ENCODE results near the gene MEGF6.

The MEGF6 gene

DNA sequence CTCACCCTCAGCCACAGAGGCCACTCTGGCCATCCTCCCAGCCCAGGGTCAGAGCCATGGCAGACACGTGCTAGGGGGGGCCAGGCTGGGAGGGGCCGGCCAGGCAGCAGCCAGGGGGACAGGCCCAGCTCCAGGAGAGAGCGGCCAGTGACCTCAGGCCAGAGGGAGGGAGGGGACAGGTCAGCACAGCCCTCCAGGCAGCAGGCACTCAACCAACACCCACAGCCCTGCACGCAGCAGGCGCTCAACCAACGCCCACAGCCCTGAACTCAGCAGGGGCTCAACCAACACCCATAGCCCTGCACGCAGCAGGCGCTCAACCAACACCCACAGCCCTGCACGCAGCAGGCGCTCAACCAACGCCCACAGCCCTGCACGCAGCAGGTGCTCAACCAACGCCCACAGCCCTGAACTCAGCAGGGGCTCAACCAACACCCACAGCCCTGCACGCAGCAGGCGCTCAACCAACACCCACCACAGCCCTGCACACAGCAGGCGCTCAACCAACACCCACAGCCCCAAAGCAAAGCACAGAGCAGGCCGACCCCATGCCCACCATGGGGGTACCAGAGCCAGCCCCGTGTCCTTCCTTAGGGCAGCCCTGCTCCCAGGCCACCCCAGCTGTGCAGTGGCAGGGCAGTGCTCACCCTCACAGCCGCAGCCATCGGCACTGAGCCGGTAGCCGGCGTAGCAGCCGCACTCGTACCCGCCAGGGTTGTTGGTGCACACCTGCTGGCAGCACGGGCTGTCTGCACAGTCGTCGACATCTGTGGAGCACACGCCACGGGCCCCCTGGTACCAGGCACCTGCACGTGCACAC, 101.0 kb downstream of the MEGF6 start:
- no peak for DNase-seq (ENCODE audit: extremely low read depth in 1 of 2, low read depth in 1 of 2)

DNA sequence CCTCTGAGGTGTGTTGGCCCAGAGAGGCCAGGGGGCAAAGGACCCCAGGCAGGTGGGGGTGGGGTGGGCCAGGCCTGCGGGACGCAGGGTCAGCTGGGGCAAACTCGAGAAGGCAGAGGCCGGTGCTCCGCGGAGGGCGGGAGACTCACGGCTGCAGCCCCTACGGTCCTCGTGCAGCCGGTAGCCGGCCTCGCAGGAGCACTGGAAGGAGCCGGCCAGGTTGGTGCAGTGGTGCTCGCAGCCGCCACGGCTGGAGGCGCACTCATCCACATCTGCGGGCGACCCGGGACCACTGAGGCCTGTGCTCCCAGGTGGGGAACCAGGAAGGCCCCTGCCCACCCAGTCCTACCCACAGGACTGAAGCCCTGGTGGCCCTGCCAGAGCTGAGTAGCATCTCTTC, 101.6 kb downstream of the MEGF6 start:
- no peak for DNase-seq (ENCODE audit: extremely low read depth in 1 of 2, low read depth in 1 of 2)

DNA sequence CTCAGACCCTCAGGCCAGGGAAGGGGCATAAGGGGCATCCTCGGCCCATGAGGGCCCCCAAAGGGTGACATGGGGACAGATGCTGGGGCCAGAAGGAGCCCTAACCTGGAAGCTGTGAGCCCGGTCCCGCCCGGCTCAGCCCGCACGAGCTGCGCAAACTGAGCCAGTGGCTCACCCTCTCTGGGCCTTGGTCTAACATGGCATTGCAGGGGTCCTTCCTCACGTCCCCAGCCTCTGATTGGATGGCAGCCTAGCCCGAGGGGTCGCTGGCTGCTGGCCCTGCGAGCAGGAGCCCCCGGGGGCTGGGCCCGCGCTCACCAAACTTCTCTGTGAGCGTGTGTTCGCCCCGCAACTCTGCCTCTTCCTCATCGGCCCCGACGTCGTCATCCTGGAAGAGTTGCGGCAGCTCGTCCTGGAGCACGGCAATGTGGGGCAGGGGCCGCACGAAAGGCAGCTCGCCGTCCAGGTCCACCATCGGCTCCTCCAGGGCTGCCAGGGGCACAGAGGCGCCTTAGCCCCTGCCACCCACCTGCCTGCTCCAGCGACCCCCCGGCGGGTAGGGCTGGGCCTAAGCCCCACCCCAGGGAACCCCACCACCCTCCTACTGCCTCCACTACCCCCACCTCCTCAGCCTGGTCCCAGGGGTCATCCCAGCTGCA, 102.4 kb downstream of the MEGF6 start:
- no peak for DNase-seq (ENCODE audit: extremely low read depth in 1 of 2, low read depth in 1 of 2)

DNA sequence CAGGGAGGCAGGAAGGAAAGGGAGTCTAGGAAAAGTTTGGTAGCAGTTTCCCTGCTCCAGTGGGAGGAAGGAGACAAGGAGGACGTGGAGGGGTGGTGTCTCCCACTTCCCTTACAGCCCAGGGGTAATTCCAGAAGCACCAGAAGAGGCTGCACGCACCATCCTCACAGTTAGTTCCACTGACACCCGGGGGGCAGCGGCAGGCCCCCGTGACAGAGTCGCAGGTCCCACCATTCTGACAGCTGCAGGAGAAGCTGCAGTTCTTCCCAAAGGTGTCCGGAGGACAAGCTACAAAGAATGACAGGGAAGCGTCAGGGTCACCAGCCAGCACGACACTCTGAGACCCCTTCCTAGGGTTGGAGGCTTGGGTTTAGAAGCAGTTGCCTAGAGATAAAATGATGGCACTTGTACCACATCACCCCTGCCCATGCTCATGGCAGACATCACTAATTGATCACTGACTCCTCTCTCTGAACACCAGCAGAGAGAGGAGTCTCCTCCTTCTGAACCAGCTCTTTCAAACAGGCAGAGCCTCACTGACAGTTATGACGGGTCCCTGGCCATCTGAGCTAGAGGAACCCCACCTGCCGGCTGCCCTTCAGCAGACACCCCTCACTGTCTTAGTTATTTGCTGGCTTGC, 103.6 kb downstream of the MEGF6 start:
- DNase-seq (ENCODE audit: extremely low read depth in 1 of 2, low read depth in 1 of 2): no peak

DNA sequence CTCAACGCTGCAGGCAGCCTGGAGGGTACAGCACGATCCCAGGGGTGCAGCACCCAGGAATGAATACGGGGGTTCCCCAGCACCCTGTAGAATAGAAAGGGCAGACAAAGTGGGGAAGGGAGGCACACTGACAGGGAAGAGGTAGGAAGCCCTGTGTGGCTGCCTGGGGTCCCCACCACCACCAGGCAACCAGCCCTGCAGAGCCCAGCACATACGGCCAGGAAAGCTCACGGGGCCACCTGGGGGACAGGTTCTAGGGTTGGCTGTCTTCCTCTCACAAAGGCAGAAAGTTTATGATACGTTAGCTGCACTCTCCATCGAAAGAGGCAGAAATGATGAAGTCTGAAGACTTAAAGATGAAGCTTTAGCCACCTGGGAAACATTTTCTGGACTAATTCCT, 104.4 kb downstream of the MEGF6 start:
- DNase-seq (ENCODE audit: extremely low read depth in 1 of 2, low read depth in 1 of 2): no peak

DNA sequence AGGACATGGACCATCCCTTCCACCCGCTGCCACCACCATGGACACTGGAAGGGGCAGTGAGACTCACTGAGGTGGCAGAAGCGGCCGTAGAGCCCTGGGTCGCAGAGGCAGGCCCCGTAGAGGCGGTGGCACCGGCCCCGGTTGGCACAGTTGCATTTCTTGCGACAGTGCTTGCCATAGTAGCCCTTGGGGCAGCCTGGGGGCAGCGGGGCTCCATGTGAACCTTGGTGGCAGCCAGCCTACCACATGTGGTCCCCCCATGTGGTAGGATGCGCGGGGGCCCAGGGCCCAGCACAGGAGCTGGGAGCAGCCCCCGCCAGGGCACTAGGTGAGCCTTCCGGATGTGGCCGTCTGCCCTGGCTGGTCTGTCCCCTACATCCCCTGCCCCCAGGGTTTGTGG, 105.3 kb downstream of the MEGF6 start:
- DNase-seq (ENCODE audit: extremely low read depth in 1 of 2, low read depth in 1 of 2): no peak

DNA sequence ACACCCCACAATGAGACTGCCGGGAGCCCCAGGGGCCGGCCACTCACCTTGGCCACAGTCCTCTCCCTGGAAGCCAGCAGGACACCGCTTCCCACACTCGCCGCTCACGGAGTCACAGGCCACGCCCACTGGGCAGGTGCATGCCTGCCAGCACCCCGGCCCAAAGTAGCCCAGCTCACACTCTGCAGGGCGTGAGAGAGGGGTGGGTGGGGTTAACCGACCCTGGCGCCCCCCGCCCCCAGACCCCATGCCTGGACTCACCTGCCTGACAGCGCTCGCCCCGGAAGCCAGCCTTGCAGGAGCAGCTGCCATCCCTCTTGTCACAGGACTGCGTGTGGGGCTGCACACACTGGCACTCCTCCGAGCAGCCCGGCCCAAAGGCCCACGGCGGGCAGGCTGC, 106.1 kb downstream of the MEGF6 start:
- DNase-seq (ENCODE audit: extremely low read depth in 1 of 2, low read depth in 1 of 2): no peak

DNA sequence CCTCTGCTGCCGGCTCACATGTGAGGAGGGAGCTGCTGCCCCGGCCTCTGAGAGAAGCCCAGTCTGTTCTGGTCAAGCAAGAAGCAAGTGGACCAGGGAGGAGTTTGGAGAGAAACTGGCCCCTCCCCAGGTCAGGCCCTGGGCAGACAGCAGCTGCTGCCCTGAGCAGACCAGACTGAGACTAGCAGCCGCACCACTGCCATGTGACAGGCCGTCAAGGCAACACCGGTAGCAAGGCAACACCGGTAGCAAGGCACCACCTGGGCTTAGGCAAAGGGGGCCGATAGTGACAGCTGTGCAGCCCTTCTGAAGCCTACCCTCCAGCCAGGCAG, 106.5 kb downstream of the MEGF6 start:
- DNase-seq (ENCODE audit: extremely low read depth in 1 of 2, low read depth in 1 of 2): no peak

DNA sequence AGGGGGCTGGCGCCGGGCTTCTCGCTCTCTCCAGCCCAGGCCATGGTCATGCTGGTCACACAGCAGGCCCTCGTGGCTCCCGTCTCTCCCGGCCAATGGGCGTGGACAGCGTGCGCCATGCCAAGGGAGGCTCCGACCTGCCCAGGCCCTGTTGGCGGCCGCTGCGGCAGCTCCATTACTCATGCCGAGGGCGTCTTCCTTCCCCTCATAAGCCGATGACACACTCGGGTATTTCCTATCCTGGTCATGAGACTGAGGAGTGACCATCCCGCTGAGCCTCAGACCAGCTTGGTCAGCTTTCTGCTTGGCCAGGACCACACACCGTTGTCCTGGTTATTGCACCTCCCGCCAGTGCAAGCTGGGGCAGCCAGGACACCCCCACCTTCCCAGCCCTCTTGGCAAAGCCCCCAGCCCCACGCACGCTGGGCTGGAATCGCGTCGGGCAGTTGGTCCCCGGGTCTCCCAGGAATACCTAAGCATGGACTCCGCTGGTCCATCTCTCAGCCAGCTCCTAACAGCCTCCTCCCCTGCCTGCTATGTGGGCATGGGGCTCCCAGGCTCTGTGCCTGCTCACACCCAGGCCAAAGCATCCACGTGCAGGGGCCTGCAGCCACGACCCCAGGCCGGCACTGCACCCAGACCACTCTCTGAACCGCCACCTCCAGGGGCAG, 107.0 kb downstream of the MEGF6 start:
- DNase-seq (ENCODE audit: extremely low read depth in 1 of 2, low read depth in 1 of 2): no peak

DNA sequence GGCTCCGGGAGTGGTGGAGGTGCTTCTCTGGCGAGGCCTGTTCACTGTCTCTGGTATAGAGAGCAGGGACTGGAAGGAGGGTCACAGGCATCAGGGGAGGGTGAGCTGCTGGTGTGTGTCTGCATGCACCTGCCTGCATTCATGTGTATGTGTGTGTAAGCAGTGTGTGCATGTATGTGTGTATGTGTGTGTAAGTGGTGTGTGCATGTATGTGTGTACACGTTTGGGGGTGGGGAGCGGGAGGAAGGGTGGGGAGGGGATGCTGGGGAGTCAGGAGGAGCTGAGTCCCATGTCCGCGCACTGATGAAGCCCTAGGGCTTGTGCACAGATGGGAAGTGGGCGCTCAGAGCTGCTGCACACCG, 107.8 kb downstream of the MEGF6 start:
- DNase-seq (ENCODE audit: extremely low read depth in 1 of 2, low read depth in 1 of 2): no peak

DNA sequence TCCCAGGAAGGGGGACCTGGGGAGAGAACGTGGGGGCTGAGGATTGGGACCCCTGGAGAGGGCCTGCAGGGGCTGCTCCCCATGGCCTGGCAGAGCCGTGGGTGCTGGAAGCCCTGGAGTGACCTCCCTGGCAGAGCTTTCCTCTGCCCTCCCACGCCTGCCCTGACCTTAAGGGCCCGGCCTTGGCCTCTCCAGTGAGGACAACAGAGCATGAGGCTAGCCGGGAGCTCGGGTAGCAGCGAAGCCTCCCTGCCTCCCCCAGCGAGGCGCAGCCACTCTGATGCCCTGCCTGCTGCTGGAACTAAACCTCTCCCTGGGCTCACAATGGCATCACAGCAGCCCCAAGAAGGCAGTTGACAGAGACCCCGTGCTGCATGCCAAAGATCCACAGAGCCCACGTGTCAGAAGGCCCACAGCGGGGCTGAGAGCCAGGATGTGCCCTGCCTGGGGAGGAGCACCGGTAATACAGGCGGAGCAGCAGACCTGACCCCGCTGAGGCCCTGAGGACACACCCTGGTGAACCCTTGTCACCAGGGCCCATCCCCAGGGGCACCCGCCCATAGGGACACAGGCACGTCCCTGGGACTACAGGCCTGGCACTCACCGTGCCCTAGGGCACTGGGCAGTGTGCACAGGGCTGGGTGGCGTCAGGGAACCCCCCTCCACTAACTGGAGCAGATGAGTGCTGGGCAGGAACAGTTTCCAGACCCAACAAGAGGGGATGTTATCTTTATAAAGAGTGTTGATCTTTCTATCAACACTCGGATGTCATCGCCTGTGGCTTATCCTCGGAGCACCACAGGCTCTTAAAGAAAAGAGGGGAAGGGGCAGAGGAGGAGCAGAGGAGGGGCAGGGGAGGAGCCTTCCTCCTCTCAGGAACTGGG, 108.4 kb downstream of the MEGF6 start:
- no peak for DNase-seq (ENCODE audit: extremely low read depth in 1 of 2, low read depth in 1 of 2)

DNA sequence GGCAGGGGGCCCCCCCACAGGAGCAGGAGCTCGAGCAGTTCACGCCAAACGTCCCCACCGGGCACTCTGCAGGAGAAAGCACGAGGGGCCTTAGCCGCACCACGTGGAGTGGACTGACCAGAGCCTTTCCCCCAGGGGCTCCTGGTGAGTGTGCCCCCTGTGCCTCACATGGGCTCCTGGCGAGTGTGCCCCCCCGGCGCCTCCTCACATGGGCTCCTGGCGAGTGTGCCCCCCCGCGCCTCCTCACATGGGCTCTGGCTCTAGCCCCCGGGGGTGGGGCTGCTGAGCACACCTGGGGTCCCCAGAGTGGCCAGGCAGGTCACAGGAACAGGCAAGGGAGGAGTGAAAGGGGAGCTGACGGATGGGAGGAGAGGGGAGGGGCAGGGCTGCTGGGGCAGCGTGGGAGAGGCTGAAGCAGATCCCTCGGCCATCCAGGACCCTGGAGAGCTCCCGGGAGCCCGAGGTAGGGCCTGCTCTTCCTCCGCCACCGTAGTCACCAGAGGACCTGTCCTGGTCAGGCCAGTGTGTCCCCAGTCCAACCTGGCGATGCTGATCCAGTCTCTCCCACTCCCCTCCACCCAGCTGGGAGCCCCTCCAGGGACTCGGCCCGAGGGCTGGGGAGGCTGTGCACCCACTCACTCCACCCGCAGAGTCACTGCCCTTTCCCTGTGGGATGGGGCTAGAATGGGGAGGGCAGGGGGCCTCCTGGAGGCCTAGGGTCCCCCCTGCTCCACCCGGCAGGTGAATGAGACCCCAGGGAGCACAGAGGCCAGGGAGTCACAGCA, 109.3 kb downstream of the MEGF6 start:
- DNase-seq (ENCODE audit: extremely low read depth in 1 of 2, low read depth in 1 of 2): no peak

DNA sequence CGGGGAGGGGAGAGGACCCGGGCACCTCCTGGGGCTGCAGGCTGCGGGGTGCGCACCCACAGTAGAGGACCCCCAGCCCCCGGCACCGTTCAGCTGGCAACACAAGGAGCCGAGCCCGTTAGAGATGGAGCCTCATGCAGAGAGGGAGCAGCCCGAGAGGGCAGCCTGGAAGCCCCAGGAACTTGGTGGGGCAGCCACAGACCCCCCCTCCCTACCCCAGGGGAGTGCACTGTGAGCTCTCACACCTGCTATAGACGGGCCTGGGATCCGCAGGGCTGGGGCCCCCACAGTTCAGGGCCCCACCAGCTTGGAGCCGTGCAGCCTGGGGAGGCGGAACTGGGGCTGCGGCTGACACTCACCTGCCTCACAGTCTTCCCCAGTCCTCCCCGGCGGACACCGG, 109.9 kb downstream of the MEGF6 start:
- no peak for DNase-seq (ENCODE audit: extremely low read depth in 1 of 2, low read depth in 1 of 2)

DNA sequence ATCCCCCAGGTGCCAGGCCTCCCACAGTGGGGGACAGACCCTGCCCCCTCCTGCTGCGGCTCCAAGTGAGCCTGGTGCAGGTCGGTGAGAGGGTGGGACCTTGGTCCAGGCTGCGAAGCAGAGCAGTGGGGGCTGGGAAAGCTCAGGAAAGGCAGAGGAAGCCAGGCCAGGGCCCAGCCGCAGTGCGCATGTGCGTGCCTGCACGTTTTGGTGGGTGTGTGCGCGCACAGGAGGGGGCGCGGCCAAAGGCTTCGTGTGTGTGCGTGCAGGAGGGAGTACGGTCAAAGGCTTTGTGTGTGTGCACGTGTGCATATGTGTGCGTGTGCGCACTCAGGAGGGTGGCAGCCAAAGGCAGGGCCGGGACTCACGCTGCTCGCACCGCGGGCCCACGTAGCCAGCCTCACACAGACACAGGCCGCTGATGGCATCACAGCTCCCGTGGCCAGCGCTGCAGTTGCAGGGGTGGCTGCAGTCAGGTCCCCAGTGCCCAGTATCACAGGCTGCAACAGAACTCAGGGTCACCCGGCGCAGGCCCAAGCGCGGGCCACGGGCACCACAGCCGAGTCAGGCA, 111.0 kb downstream of the MEGF6 start:
- DNase-seq (ENCODE audit: extremely low read depth in 1 of 2, low read depth in 1 of 2): no peak

DNA sequence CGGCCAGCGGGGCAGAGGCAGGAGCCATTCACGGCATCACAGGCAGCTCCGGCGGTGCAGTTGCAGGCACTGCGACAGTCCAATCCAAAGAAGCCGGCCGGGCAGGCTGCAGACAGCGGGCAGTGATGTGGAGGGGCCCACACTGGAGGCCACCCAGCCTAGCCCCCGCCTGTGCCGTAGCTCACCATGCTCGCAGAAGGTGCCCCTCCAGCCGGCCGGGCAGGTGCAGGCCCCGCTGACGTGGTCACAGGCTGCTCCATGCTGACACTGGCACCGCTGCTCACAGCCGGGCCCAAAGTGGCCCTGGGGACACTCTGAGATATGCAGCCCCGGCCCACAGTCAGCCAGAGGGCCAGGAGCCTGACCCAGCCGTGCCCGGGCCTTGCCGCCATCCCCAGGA, 111.7 kb downstream of the MEGF6 start:
- no peak for DNase-seq (ENCODE audit: extremely low read depth in 1 of 2, low read depth in 1 of 2)

DNA sequence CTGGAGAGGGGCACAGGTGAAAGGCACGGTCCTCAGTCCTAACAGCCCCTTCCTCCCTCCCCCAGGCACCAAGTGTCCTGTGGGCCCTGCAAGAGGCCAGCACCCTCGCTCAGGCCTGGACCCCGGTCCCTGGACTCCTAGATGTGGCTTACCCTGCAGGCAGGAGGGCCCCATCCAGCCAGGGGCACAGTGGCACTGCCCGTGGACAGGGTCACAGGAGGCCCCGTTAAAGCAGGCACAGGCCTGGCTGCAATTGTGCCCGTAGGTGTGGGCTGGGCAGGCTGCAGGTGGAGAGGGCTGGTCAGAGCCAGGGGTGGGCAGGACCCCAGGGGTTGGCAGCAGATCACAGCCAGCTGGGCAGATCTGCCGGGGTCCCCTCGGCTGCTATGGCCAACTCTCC, 112.3 kb downstream of the MEGF6 start:
- DNase-seq (ENCODE audit: extremely low read depth in 1 of 2, low read depth in 1 of 2): no peak

DNA sequence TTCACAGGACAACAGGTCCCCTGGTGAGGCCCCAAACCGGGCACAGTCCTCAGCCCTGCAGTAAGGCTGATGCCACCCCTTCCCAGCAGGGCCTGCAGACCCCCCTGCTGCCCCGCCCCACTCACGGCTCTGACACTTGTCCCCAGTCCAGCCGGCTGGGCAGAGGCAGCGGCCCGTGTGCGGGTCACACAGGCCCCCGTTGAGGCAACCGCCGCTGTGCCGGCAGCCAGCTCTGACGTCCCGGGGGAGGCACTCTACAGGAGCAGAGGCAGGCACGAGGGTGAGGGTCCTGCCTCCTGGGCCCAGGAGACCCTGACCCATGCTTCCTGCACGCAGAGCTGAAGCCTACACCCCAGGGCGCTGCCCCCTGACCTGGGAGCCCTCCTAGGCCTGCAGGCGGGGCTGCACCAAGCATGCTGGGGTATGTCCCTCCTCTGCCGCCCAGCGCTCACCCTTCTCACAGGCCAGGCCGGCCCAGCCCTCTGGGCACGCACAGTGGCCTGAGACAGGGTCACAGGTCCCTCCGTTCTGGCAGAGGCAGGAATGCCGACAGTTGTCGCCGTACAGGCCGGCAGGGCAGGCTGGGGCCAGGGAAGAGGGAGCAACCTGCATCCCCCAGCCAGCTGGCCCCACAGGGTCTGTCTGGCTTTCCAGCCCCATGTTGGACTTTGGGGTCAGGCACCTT, 112.9 kb downstream of the MEGF6 start:
- DNase-seq (ENCODE audit: extremely low read depth in 1 of 2, low read depth in 1 of 2): no peak

DNA sequence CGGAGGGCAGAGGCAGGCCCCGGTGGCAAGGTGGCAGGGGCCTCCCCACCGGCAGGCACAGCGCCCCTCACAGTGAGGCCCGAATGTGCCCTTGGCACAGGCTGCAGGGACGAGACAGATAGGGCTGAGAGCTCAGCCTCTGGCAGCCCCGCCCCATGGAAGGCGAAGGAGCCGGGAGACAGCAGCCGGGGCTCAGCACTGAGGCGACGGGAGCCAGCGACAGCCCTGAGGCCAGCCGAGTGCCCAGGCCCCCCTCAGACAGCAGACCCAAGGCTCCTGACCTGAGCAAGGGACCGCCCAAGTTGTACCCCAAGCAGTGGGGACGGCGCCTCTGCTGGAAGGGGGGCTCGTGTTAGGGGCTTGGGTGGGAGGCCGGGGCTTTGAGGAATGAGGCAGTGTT, 113.8 kb downstream of the MEGF6 start:
- DNase-seq (ENCODE audit: extremely low read depth in 1 of 2, low read depth in 1 of 2): no peak

DNA sequence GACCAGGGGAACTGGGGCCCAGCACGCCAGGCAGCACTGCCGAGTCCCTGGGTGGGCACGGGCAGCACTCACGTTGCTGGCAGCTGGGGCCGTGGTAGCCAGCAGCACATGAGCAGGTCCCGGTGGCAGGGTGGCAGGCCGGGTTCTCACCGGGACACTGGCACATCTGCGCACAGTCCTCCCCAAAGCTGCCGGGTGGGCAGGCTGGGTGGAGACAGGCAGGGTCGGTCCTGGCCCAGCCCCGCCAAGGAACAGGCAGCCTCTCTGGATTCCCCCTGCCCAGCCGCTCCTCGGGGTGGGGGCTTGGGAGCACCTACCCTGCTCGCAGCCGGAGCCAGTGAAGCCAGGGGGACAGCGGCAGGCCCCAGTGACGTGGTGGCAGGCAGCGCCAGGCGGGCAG, 114.4 kb downstream of the MEGF6 start:
- DNase-seq (ENCODE audit: extremely low read depth in 1 of 2, low read depth in 1 of 2): no peak
